Measurements from ENCODE around the gene AVP. TPM values are rescaled to one million over a fixed set of nuclear protein-coding genes. Genes with fewer than 3 reads are reported as not detected.

The AVP gene, protein sequence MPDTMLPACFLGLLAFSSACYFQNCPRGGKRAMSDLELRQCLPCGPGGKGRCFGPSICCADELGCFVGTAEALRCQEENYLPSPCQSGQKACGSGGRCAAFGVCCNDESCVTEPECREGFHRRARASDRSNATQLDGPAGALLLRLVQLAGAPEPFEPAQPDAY
- not detected for total RNA-seq (2021; ENCODE audit: unreplicated experiment)
- not detected for polyA plus RNA-seq (2012; ENCODE audit: insufficient read length)
- not detected for Bru-seq, nascent RNA
- not detected for BruChase-seq, experiment 1, labeled RNA remaining after a 2-hour chase
- BruChase-seq, experiment 2, labeled RNA remaining after a 6-hour chase = not detected
- long read RNA-seq = 0 reads

- H3K27me3 ChIP-seq (ENCODE audit: control insufficient read depth, insufficient read depth, low read length) = no peaks in the 10 kb centered on the region
- intact Hi-C loops (cut with micrococcal nuclease; ENCODE audit: unreplicated experiment) (no loop called here), in situ Hi-C loops (cut with HindIII; ENCODE audit: low pct_unique_long_range_greater_than_20kb, low sequenced_read_pairs) (no loop called here)
- TF ChIP-seq, protein P1, sequence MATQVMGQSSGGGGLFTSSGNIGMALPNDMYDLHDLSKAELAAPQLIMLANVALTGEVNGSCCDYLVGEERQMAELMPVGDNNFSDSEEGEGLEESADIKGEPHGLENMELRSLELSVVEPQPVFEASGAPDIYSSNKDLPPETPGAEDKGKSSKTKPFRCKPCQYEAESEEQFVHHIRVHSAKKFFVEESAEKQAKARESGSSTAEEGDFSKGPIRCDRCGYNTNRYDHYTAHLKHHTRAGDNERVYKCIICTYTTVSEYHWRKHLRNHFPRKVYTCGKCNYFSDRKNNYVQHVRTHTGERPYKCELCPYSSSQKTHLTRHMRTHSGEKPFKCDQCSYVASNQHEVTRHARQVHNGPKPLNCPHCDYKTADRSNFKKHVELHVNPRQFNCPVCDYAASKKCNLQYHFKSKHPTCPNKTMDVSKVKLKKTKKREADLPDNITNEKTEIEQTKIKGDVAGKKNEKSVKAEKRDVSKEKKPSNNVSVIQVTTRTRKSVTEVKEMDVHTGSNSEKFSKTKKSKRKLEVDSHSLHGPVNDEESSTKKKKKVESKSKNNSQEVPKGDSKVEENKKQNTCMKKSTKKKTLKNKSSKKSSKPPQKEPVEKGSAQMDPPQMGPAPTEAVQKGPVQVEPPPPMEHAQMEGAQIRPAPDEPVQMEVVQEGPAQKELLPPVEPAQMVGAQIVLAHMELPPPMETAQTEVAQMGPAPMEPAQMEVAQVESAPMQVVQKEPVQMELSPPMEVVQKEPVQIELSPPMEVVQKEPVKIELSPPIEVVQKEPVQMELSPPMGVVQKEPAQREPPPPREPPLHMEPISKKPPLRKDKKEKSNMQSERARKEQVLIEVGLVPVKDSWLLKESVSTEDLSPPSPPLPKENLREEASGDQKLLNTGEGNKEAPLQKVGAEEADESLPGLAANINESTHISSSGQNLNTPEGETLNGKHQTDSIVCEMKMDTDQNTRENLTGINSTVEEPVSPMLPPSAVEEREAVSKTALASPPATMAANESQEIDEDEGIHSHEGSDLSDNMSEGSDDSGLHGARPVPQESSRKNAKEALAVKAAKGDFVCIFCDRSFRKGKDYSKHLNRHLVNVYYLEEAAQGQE (IDR thresholded peaks at IDR 0.05; ENCODE audit: insufficient read depth in 1 of 2, low read depth in 2 of 2, low read length in 1 of 2) = no peak
- TF ChIP-seq POLR2AphosphoS5 (IDR thresholded peaks at IDR 0.05; ENCODE audit: low read depth, low read length) = no peak
- no peak for TF ChIP-seq SIN3A (IDR thresholded peaks at IDR 0.05; ENCODE audit: borderline replicate concordance, insufficient read depth, low read depth, low read length)
- no peak for TF ChIP-seq CTCF (IDR thresholded peaks at IDR 0.05)
- no peak for TF ChIP-seq TCF7L2 (IDR thresholded peaks at IDR 0.05; ENCODE audit: low read depth, low read length)
- H3K4me1 ChIP-seq (ENCODE audit: control insufficient read depth, insufficient read depth, low read length) = peaks cover 16% of the 10 kb centered on the region
- no peak within 1 kb of the TSS for H3K4me3 ChIP-seq (ENCODE audit: low read depth in 2 of 2, low read length in 2 of 2)
- ATAC-seq (no peak), DNase-seq (ENCODE audit: low read depth, low spot score) (no peak)
- H3K9me3 ChIP-seq (ENCODE audit: control insufficient read depth, insufficient read depth, low read depth, low read length) = no peaks in the 10 kb centered on the region
- ChIA-PET POLR2A (no interaction called here), CTCF (interaction anchor here (0.7 kb wide), 1 partner anchor 233 kb away, joined by 7 read pairs; no protein-coding TSS in a partner anchor)
- H3K36me3 ChIP-seq (ENCODE audit: control insufficient read depth, insufficient read depth, low read length) = no peaks in the 10 kb centered on the region
- H3K27ac ChIP-seq (ENCODE audit: low read length) = no peak within 1 kb of the TSS
- BruUV-seq (replicated peaks) = no TSS peak
These were observed at the start of gene AVP for GRCh38 chr20:3084283-3084985. AVP (minus strand) TSS chr20:3084724; CDS start chr20:3084674, 50 bp downstream.

DNA sequence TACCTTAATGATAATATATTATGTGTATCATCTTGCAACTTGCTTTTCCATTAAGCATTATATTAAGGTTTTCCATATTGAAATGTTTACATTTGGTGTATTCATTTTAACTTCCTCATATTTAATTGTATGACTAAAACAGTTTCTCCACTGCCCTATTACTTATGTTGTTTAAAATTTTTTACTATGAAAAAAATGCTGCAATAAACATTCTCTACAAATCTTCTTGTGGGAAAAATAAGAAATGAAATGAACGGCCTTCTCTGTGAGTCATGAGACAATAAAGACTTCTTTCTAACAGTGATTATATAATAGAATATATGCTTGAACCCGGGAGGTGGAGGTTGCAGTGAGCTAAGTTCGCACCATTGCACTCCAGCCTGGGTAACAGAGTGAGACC is 49.6 kb upstream of the AVP start:
- H3K4me1 ChIP-seq (ENCODE audit: control insufficient read depth, insufficient read depth, low read length) = no peaks in the 10 kb centered on the region
- no peaks in the 10 kb centered on the region for H3K36me3 ChIP-seq (ENCODE audit: control insufficient read depth, insufficient read depth, low read length)
- BruUV-seq (replicated peaks) = no TSS peak
- no peak overlapping the region for H3K27ac ChIP-seq (ENCODE audit: low read length)
- TF ChIP-seq SIN3A (IDR thresholded peaks at IDR 0.05; ENCODE audit: borderline replicate concordance, insufficient read depth, low read depth, low read length) (no peak), CTCF (IDR thresholded peaks at IDR 0.05) (no peak), POLR2AphosphoS5 (IDR thresholded peaks at IDR 0.05; ENCODE audit: low read depth, low read length) (no peak), TCF7L2 (IDR thresholded peaks at IDR 0.05; ENCODE audit: low read depth, low read length) (no peak)
- TF ChIP-seq, protein P1 (IDR thresholded peaks at IDR 0.05; ENCODE audit: insufficient read depth in 1 of 2, low read depth in 2 of 2, low read length in 1 of 2) = no peak
- ATAC-seq (no peak), DNase-seq (ENCODE audit: low read depth, low spot score) (no peak)
- in situ Hi-C loops (cut with HindIII; ENCODE audit: low pct_unique_long_range_greater_than_20kb, low sequenced_read_pairs) (no loop called here), intact Hi-C loops (cut with micrococcal nuclease; ENCODE audit: unreplicated experiment) (no loop called here)
- H3K4me3 ChIP-seq (ENCODE audit: low read depth in 2 of 2, low read length in 2 of 2) = no peak overlapping the region
- H3K27me3 ChIP-seq (ENCODE audit: control insufficient read depth, insufficient read depth, low read length) = no peaks in the 10 kb centered on the region
- no peaks in the 10 kb centered on the region for H3K9me3 ChIP-seq (ENCODE audit: control insufficient read depth, insufficient read depth, low read depth, low read length)
- ChIA-PET CTCF (no interaction called here), POLR2A (no interaction called here)
